B cell (primary cell): ENCODE measurements around the gene RBM22. TPM values are rescaled to one million over a fixed set of nuclear protein-coding genes. Genes with fewer than 3 reads are reported as not detected.

Experiments used
- ATAC-seq: fragments of 200-7000 bp; cut with Tn5 transposase; one replicate; pipeline ENCODE4 v1.10.0; 2021; ENCODE audit warnings: low read depth, mild to moderate bottlenecking, moderate number of reproducible peaks, moderate library complexity
- CTCF ChIA-PET: fragments of 350-600 bp; sonication (Branson Sonifier 250); formaldehyde crosslinking; loops from one replicate; lab custom pipeline; 2021; ENCODE audit warnings: antibody characterized with exemption, inconsistent platforms; lab: Charles Lee
- POLR2A ChIA-PET: fragments of 350-600 bp; sonication (Branson Sonifier 250); formaldehyde crosslinking; loops from one replicate; lab custom pipeline; 2021; ENCODE audit warnings: antibody characterized with exemption; lab: Charles Lee
- DNase-seq: peaks from one replicate; pipeline ENCODE4 v3.0.0; 2013
- H2AFZ ChIP-seq: 2 replicates; pipeline ENCODE4 v1.6.1; 2012; ENCODE audit warnings: mild to moderate bottlenecking, low read depth, low read length; ENCODE audit not compliant: insufficient read depth, poor library complexity, severe bottlenecking
- H3K27ac ChIP-seq, 2 donors: 1 replicate in 1 of 2; 2 replicates in 1 of 2; pipeline ENCODE4 v1.5.1; 2012 to 2013; ENCODE audit warnings: low read length in 2 of 2, mild to moderate bottlenecking in 2 of 2, moderate library complexity in 1 of 2
- H3K27me3 ChIP-seq, 4 experiments: fragments of 200-600 bp in 1 of 4; sonication (generic) in 1 of 4; replicated peaks in 1 of 4; 1 replicate in 2 of 4; 2 replicates in 2 of 4; pipeline versions ENCODE4 v1.6.1 to v1.7.0; 2013 to 2016; ENCODE audit warnings: low read length in 3 of 4, mild to moderate bottlenecking in 2 of 4, mixed read lengths in 1 of 4, moderate library complexity in 1 of 4; ENCODE audit not compliant: insufficient read depth in 4 of 4, control insufficient read depth in 3 of 4; ENCODE audit errors: control extremely low read depth in 1 of 4
- H3K36me3 ChIP-seq, 2 experiments: replicated peaks in 1 of 2; 1 replicate in 1 of 2; 2 replicates in 1 of 2; pipeline versions ENCODE4 v1.6.1 to v1.7.1; 2013; ENCODE audit warnings: low read length in 1 of 2; ENCODE audit not compliant: insufficient read depth in 2 of 2, control insufficient read depth in 1 of 2; ENCODE audit errors: control extremely low read depth in 1 of 2, extremely low read depth in 1 of 2
- H3K4me1 ChIP-seq, 2 donors: fragments of 200-600 bp in 1 of 2; sonication (generic) in 1 of 2; 1 replicate in 1 of 2; 2 replicates in 1 of 2; pipeline versions ENCODE4 v1.5.1 to v1.6.1; 2013 to 2017; ENCODE audit warnings: low read length in 2 of 2; ENCODE audit not compliant: control insufficient read depth in 2 of 2, insufficient read depth in 2 of 2
- H3K4me2 ChIP-seq: replicated peaks from 2 replicates; pipeline ENCODE3; 2012; ENCODE audit warnings: mild to moderate bottlenecking, low read depth, low read length; ENCODE audit not compliant: poor library complexity, severe bottlenecking
- H3K4me3 ChIP-seq, 5 experiments: fragments of 200-600 bp in 1 of 5; sonication (generic) in 1 of 5; 1 replicate in 3 of 5; 2 replicates in 2 of 5; pipeline versions ENCODE4 v1.5.1 to v1.7.0; 2011 to 2016; ENCODE audit warnings: low read length in 4 of 5, mild to moderate bottlenecking in 4 of 5, low read depth in 2 of 5, control low read depth in 1 of 5, moderate library complexity in 1 of 5; ENCODE audit not compliant: insufficient read depth in 1 of 5; ENCODE audit errors: control extremely low read depth in 1 of 5, extremely low read depth in 1 of 5
- H3K79me2 ChIP-seq: fragments of 200-600 bp; sonication (generic); one replicate; pipeline ENCODE4 v1.6.0; 2016; ENCODE audit warnings: low read length; ENCODE audit not compliant: control insufficient read depth, insufficient read depth
- H3K9ac ChIP-seq: fragments of 200-600 bp; sonication (generic); 2 replicates; pipeline ENCODE4 v1.6.1; 2017; ENCODE audit warnings: mild to moderate bottlenecking, low read length, moderate library complexity
- H3K9me3 ChIP-seq, 3 donors: one replicate each; pipeline versions ENCODE4 v1.6.1 to v1.7.1; 2013; ENCODE audit warnings: low read length in 2 of 3; ENCODE audit not compliant: control insufficient read depth in 2 of 3, insufficient read depth in 1 of 3; ENCODE audit errors: control extremely low read depth in 1 of 3
- H4K20me1 ChIP-seq: 2 replicates; pipeline ENCODE4 v1.6.0; 2012; ENCODE audit warnings: mild to moderate bottlenecking, low read length; ENCODE audit not compliant: insufficient read depth, control insufficient read depth, poor library complexity, severe bottlenecking
- H3K27ac Mint-ChIP-seq: one replicate; pipeline ENCODE4 v1.8.0; 2021; ENCODE audit warnings: mixed read lengths
- H3K27me3 Mint-ChIP-seq: one replicate; pipeline ENCODE4 v1.8.0; 2021; ENCODE audit warnings: mixed read lengths
- H3K4me1 Mint-ChIP-seq: one replicate; pipeline ENCODE4 v1.8.0; 2021; ENCODE audit warnings: mixed read lengths
- H3K4me3 Mint-ChIP-seq: one replicate; pipeline ENCODE4 v1.8.0; 2021; ENCODE audit warnings: mixed read lengths
- H3K9me3 Mint-ChIP-seq: one replicate; pipeline ENCODE4 v1.8.0; 2022; ENCODE audit warnings: mixed read lengths; ENCODE audit not compliant: insufficient read depth
- EZH2 ChIP-seq: IDR thresholded peaks from 2 replicates; pipeline ENCODE4 v1.6.1; 2012; ENCODE audit warnings: borderline replicate concordance, low read depth, mild to moderate bottlenecking, moderate library complexity, low read length; ENCODE audit not compliant: insufficient read depth, poor library complexity, severe bottlenecking
- WGBS: methylation state at CpG from one replicate; pipeline ENCODE4 v1.1.5; 2013; ENCODE audit warnings: missing lambda C conversion rate; ENCODE audit not compliant: insufficient coverage; 5-methylcytosine and 5-hydroxymethylcytosine counted together
- intact Hi-C: fragments of 100-400 bp; cut with micrococcal nuclease; formaldehyde crosslinking; loops from one replicate; pipeline ENCODE4 v1.10.0; 2022
- polyA plus RNA-seq: library from polyadenylated mRNA; depleted of rRNA; stranded (reverse); fragments of >200 nt; gene quantifications from 2 replicates; pipeline ENCODE4 v1.2.3, GENCODE V29; 2012
- total RNA-seq, 2 donors: library from RNA; stranded (reverse); fragments of 120-200 nt in 1 of 2; gene quantifications; 1 replicate in 1 of 2; 2 replicates in 1 of 2; pipeline versions ENCODE4 v1.2.3 to v1.2.4, GENCODE V29; 2013 to 2022
- TF ChIP-seq, protein P1 (sequence below): fragments of 200-600 bp; IDR thresholded peaks from one replicate; pipeline ENCODE4 v1.8.0; 2022; ENCODE audit warnings: antibody characterized with exemption, mild to moderate bottlenecking

Gene RBM22
- total and polyA plus RNA-seq, 2 donors (not counting 1 experiment from before 2014, with no cell fraction given): 70.6 to 89.4 TPM

DNA sequence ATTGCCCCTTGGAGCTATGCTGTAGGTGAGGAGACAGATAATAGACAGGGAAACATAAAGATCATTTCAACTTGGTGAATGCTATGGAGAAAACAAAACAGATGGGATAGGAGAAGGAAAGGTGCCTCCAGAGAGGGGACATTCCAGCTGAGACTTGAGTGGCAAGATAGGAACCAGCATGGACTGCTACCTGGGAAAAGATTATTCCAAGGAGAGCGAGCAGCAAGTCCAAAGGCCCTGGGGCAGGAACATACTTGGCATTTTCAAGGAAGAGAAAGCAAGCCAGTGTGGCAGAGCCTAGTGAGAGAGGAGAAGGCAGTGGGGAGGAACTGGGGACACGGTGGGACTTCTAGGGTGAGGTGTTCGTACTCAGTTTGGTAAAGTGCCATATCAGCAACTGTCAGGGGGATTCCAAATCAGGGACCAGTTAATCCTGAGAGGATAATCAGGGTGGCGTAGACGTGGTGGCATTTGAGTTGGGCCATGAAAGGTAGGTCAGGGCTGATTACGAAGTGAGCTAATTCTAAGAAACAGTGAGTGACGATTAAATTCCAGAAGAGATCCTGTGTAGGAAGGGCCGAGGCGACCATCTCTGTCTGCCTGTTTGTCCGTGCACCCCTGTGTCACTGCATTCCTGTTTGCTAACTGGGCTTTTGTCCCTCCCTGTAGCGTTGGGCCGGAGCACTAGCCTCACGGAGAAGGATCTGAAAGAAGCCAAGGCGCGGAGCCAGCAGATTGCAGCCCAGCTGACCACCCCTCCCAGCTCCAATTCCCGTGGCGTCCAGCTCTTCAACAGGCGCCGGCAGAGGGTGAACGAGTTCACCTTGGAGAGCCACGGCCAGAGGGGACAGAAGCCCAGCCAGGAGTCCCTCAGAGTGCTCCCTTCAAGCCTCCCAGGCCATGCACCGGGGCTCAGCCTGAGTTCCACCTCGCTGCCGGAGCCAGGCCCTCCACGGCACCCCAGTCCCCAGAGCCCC is 53.3 kb downstream of the RBM22 start:
- TF ChIP-seq, protein P1, sequence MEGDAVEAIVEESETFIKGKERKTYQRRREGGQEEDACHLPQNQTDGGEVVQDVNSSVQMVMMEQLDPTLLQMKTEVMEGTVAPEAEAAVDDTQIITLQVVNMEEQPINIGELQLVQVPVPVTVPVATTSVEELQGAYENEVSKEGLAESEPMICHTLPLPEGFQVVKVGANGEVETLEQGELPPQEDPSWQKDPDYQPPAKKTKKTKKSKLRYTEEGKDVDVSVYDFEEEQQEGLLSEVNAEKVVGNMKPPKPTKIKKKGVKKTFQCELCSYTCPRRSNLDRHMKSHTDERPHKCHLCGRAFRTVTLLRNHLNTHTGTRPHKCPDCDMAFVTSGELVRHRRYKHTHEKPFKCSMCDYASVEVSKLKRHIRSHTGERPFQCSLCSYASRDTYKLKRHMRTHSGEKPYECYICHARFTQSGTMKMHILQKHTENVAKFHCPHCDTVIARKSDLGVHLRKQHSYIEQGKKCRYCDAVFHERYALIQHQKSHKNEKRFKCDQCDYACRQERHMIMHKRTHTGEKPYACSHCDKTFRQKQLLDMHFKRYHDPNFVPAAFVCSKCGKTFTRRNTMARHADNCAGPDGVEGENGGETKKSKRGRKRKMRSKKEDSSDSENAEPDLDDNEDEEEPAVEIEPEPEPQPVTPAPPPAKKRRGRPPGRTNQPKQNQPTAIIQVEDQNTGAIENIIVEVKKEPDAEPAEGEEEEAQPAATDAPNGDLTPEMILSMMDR: no peak
- TF ChIP-seq EZH2: no peak
- WGBS: 93% methylated on average over 19 of the region's 25 CpGs
- Histone ChIP-seq H3K4me2 (no peak overlapping the region), H4K20me1 (peaks cover 8% of the 10 kb centered on the region), H3K9ac (no peak overlapping the region), H2AFZ (no peak overlapping the region), H3K9me3 (no peaks in the 10 kb centered on the region), H3K27me3 (no peaks in the 10 kb centered on the region), H3K27ac (no peak overlapping the region), H3K4me1 (no peaks in the 10 kb centered on the region), H3K79me2 (no peaks in the 10 kb centered on the region), H3K4me3 (no peak overlapping the region), H3K36me3 (peaks cover 0 to 19% of the 10 kb centered on the region in 2 experiments)
- Mint-ChIP-seq H3K4me1 (peaks cover 5% of the 10 kb centered on the region), H3K27ac (no peak overlapping the region), H3K4me3 (no peak overlapping the region), H3K9me3 (no peaks in the 10 kb centered on the region), H3K27me3 (no peaks in the 10 kb centered on the region)
- intact Hi-C loops: no loop called here
- ChIA-PET CTCF (interaction anchor here (1.3 kb wide), 1 partner anchor 10 kb away, joined by 3 read pairs; no protein-coding TSS in a partner anchor), POLR2A (no interaction called here)
- DNase-seq: no peak
- ATAC-seq: no peak
